CD4-positive, CD25-positive, alpha-beta regulatory T cell (primary cell): ENCODE measurements around the gene ADGRB3. TPM values are rescaled to one million over a fixed set of nuclear protein-coding genes. Genes with fewer than 3 reads are reported as not detected.
A peak's percentile ranks its signal among the peaks of the same experiment; 100 is the strongest.

Experiments
- ATAC-seq, 2 donors: fragments of 150-1000 bp; cut with Tn5 transposase; one replicate each; pipeline ENCODE4 v1.10.0; 2021; ENCODE audit warnings: low read depth in 2 of 2, moderate number of reproducible peaks in 2 of 2, moderate library complexity in 1 of 2
- DNase-seq, 3 donors: peaks; one replicate each; pipeline versions ENCODE4 v3.0.0 to v3.0.0-alpha.2; 2012 to 2022; ENCODE audit warnings: mixed read lengths in 1 of 3
- H3K27ac ChIP-seq: one replicate; pipeline ENCODE4 v1.7.0; 2013; ENCODE audit warnings: mild to moderate bottlenecking, low read length; ENCODE audit not compliant: insufficient read depth, poor library complexity, severe bottlenecking
- H3K27me3 ChIP-seq: one replicate; pipeline ENCODE4 v1.7.0; 2013; ENCODE audit warnings: low read length; ENCODE audit not compliant: control insufficient read depth, insufficient read depth
- H3K36me3 ChIP-seq: one replicate; pipeline ENCODE4 v1.7.0; 2013; ENCODE audit warnings: mild to moderate bottlenecking, low read length, moderate library complexity; ENCODE audit not compliant: control insufficient read depth, insufficient read depth
- H3K4me1 ChIP-seq: 2 replicates; pipeline ENCODE4 v1.7.0; 2013; ENCODE audit warnings: mild to moderate bottlenecking, low read length; ENCODE audit not compliant: insufficient read depth, control insufficient read depth, poor library complexity, severe bottlenecking
- H3K4me3 ChIP-seq: one replicate; pipeline ENCODE4 v1.7.0; 2013; ENCODE audit warnings: low read depth, mild to moderate bottlenecking, low read length, moderate library complexity
- H3K9me3 ChIP-seq, 2 experiments: 1 replicate in 1 of 2; 2 replicates in 1 of 2; pipeline ENCODE4 v1.7.0; 2013; ENCODE audit warnings: low read length in 2 of 2, mild to moderate bottlenecking in 1 of 2, moderate library complexity in 1 of 2; ENCODE audit not compliant: control insufficient read depth in 2 of 2
- H3K27ac Mint-ChIP-seq, 3 donors: one replicate each; pipeline ENCODE4 v1.8.0; 2020 to 2022; ENCODE audit warnings: mild to moderate bottlenecking in 3 of 3, mixed read lengths in 3 of 3, moderate library complexity in 2 of 3
- H3K27me3 Mint-ChIP-seq: one replicate; pipeline ENCODE4 v1.8.0; 2022; ENCODE audit warnings: mild to moderate bottlenecking, mixed read lengths
- H3K36me3 Mint-ChIP-seq: one replicate; pipeline ENCODE4 v1.8.0; 2020; ENCODE audit warnings: mixed read lengths
- H3K4me1 Mint-ChIP-seq, 4 donors: one replicate each; pipeline ENCODE4 v1.8.0; 2020 to 2022; ENCODE audit warnings: mixed read lengths in 4 of 4, mild to moderate bottlenecking in 1 of 4
- H3K4me3 Mint-ChIP-seq, 4 donors: one replicate each; pipeline ENCODE4 v1.8.0; 2020 to 2022; ENCODE audit warnings: mild to moderate bottlenecking in 4 of 4, mixed read lengths in 4 of 4, moderate library complexity in 3 of 4
- H3K9me3 Mint-ChIP-seq, 7 donors: one replicate each; pipeline ENCODE4 v1.8.0; 2020 to 2022; ENCODE audit warnings: mixed read lengths in 7 of 7, mild to moderate bottlenecking in 3 of 7, moderate library complexity in 2 of 7
- polyA plus RNA-seq, 4 donors: library from polyadenylated mRNA; unstranded; fragments of 300-500 nt; fragmentation: Illumina TruSeq; gene quantifications; one replicate each; pipeline ENCODE4 v1.2.3, GENCODE V29; 2021
- total RNA-seq: library from RNA; stranded (reverse); gene quantifications from one replicate; pipeline ENCODE4 v1.2.3, GENCODE V29; 2022

The ADGRB3 gene
- total and polyA plus RNA-seq, 5 donors from 2014 or later: not detected

DNA sequence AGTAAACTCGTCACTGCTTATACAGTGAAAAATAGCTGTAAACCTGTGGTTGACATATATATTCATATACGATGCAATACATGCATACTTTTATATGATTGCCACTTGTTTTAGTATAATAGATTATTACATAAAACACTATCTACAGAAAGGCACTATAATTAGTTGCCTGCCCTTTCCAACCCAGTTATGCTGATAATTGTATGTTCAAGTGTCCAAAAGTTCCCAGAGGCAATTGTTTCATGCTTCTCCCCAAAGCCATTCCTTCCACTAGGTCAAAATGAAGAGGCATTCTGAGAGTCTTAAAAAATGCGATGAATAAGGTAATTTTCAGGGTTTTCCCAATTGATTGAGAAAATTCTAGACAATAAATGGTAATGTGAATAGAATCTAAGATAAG, 727.1 kb downstream of the ADGRB3 start:
- no peak overlapping the region for H3K27ac ChIP-seq
- Mint-ChIP-seq H3K36me3 (no peaks in the 10 kb centered on the region), H3K4me1 (no peaks in the 10 kb centered on the region), H3K9me3 (peaks cover 0 to 6% (median 0%) of the 10 kb centered on the region in 7 donors), H3K27me3 (no peaks in the 10 kb centered on the region), H3K27ac (no peak overlapping the region), H3K4me3 (no peak overlapping the region)
- H3K4me1 ChIP-seq: no peaks in the 10 kb centered on the region
- H3K4me3 ChIP-seq: no peak overlapping the region
- no peaks in the 10 kb centered on the region for H3K36me3 ChIP-seq
- no peak for ATAC-seq
- DNase-seq: no peak
- H3K27me3 ChIP-seq: no peaks in the 10 kb centered on the region
- H3K9me3 ChIP-seq: no peaks in the 10 kb centered on the region

GRCh38 chr6:69366831-69367230, 731.7 kb downstream of the ADGRB3 start:
- no peak overlapping the region for H3K27ac Mint-ChIP-seq
- H3K4me1 Mint-ChIP-seq: no peaks in the 10 kb centered on the region
- H3K9me3 Mint-ChIP-seq: peaks cover 0 to 6% (median 0%) of the 10 kb centered on the region in 7 donors
- no peak overlapping the region for H3K4me3 Mint-ChIP-seq
- ATAC-seq (no peak), DNase-seq (no peak)
- no peaks in the 10 kb centered on the region for H3K27me3 Mint-ChIP-seq
- Histone ChIP-seq H3K27me3 (no peaks in the 10 kb centered on the region), H3K4me1 (no peaks in the 10 kb centered on the region), H3K9me3 (no peaks in the 10 kb centered on the region), H3K27ac (no peak overlapping the region), H3K36me3 (no peaks in the 10 kb centered on the region), H3K4me3 (no peak overlapping the region)
- H3K36me3 Mint-ChIP-seq: no peaks in the 10 kb centered on the region

GRCh38 chr6:69368613-69369012, 733.5 kb downstream of the ADGRB3 start:
- no peak overlapping the region for H3K4me3 Mint-ChIP-seq
- Histone ChIP-seq H3K36me3 (no peaks in the 10 kb centered on the region), H3K9me3 (no peaks in the 10 kb centered on the region), H3K4me3 (no peak overlapping the region), H3K4me1 (no peaks in the 10 kb centered on the region), H3K27ac (no peak overlapping the region), H3K27me3 (no peaks in the 10 kb centered on the region)
- H3K27me3 Mint-ChIP-seq: no peaks in the 10 kb centered on the region
- H3K36me3 Mint-ChIP-seq: no peaks in the 10 kb centered on the region
- H3K4me1 Mint-ChIP-seq: no peaks in the 10 kb centered on the region
- H3K27ac Mint-ChIP-seq: peak overlapping the region in 1 of 3 donors; percentile 54
- DNase-seq (no peak), ATAC-seq (no peak)
- peaks cover 0 to 6% (median 0%) of the 10 kb centered on the region in 7 donors for H3K9me3 Mint-ChIP-seq

GRCh38 chr6:69370763-69371162, 735.7 kb downstream of the ADGRB3 start:
- Mint-ChIP-seq H3K4me3 (no peak overlapping the region), H3K27me3 (no peaks in the 10 kb centered on the region)
- ATAC-seq: no peak

GRCh38 chr6:69378326-69378725, 743.2 kb downstream of the ADGRB3 start:
- no peaks in the 10 kb centered on the region for H3K9me3 ChIP-seq
- H3K36me3 Mint-ChIP-seq: no peaks in the 10 kb centered on the region
- H3K27ac Mint-ChIP-seq: no peak overlapping the region
- no peak overlapping the region for H3K4me3 ChIP-seq
- no peaks in the 10 kb centered on the region for H3K4me1 ChIP-seq
- H3K4me3 Mint-ChIP-seq: no peak overlapping the region
- peaks cover 0 to 4% (median 0%) of the 10 kb centered on the region in 7 donors for H3K9me3 Mint-ChIP-seq
- DNase-seq (no peak), ATAC-seq (no peak)
- no peaks in the 10 kb centered on the region for H3K27me3 ChIP-seq
- no peaks in the 10 kb centered on the region for H3K27me3 Mint-ChIP-seq
- H3K4me1 Mint-ChIP-seq: no peaks in the 10 kb centered on the region
- no peak overlapping the region for H3K27ac ChIP-seq
- H3K36me3 ChIP-seq: no peaks in the 10 kb centered on the region

More at GRCh38 chr6:69370763-69371162, 735.7 kb downstream of the ADGRB3 start:
- Mint-ChIP-seq H3K4me1 (no peaks in the 10 kb centered on the region), H3K9me3 (peaks cover 0 to 6% (median 2%) of the 10 kb centered on the region in 7 donors), H3K27ac (no peak overlapping the region), H3K36me3 (no peaks in the 10 kb centered on the region)
- DNase-seq: no peak
- Histone ChIP-seq H3K27me3 (no peaks in the 10 kb centered on the region), H3K27ac (no peak overlapping the region), H3K36me3 (no peaks in the 10 kb centered on the region), H3K9me3 (no peaks in the 10 kb centered on the region), H3K4me3 (no peak overlapping the region), H3K4me1 (no peaks in the 10 kb centered on the region)

GRCh38 chr6:69379518-69379917, 744.4 kb downstream of the ADGRB3 start:
- H3K4me3 Mint-ChIP-seq: no peak overlapping the region
- H3K27me3 ChIP-seq: no peaks in the 10 kb centered on the region
- H3K36me3 Mint-ChIP-seq: no peaks in the 10 kb centered on the region
- H3K9me3 ChIP-seq: no peaks in the 10 kb centered on the region
- H3K27ac Mint-ChIP-seq: no peak overlapping the region
- no peaks in the 10 kb centered on the region for H3K4me1 ChIP-seq
- DNase-seq (no peak), ATAC-seq (no peak)
- no peak overlapping the region for H3K4me3 ChIP-seq
- no peaks in the 10 kb centered on the region for H3K4me1 Mint-ChIP-seq
- H3K27me3 Mint-ChIP-seq: no peaks in the 10 kb centered on the region
- no peaks in the 10 kb centered on the region for H3K36me3 ChIP-seq
- H3K27ac ChIP-seq: no peak overlapping the region
- H3K9me3 Mint-ChIP-seq: peaks cover 0 to 4% (median 2%) of the 10 kb centered on the region in 7 donors

GRCh38 chr6:69383627-69384026, 748.5 kb downstream of the ADGRB3 start:
- DNase-seq (no peak), ATAC-seq (no peak)
- Histone ChIP-seq H3K27ac (no peak overlapping the region), H3K4me1 (no peaks in the 10 kb centered on the region), H3K27me3 (no peaks in the 10 kb centered on the region), H3K9me3 (no peaks in the 10 kb centered on the region), H3K36me3 (no peaks in the 10 kb centered on the region), H3K4me3 (no peak overlapping the region)
- Mint-ChIP-seq H3K4me1 (no peaks in the 10 kb centered on the region), H3K27me3 (peaks cover 4% of the 10 kb centered on the region), H3K9me3 (peaks cover 0 to 5% (median 0%) of the 10 kb centered on the region in 7 donors), H3K4me3 (no peak overlapping the region), H3K27ac (no peak overlapping the region), H3K36me3 (no peaks in the 10 kb centered on the region)

DNA sequence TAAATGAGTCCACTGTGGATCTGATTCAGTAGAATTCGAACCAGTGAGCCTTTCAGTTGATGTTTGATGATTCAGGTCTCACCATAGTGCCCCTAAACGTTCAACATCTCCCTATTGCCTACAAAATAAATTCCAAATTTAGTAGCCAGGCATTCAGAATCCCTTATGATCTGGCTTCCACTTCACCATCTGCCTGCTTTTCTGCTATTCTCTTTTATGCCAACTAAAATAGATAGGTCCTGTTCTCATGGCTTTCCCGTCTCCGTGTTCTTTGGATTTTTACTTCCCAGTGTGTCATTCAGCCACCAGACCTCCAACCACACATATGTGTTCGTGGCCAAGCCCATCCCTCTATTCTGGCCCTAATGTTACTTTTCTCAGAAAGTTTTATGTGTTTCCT, 751.3 kb downstream of the ADGRB3 start:
- DNase-seq (no peak), ATAC-seq (no peak)
- Mint-ChIP-seq H3K27me3 (peaks cover 4% of the 10 kb centered on the region), H3K36me3 (no peaks in the 10 kb centered on the region), H3K4me3 (no peak overlapping the region), H3K4me1 (no peaks in the 10 kb centered on the region), H3K9me3 (peaks cover 0 to 6% (median 0%) of the 10 kb centered on the region in 7 donors), H3K27ac (no peak overlapping the region)
- no peaks in the 10 kb centered on the region for H3K27me3 ChIP-seq
- no peak overlapping the region for H3K27ac ChIP-seq
- H3K36me3 ChIP-seq: no peaks in the 10 kb centered on the region
- no peaks in the 10 kb centered on the region for H3K4me1 ChIP-seq
- no peaks in the 10 kb centered on the region for H3K9me3 ChIP-seq
- H3K4me3 ChIP-seq: no peak overlapping the region
